Dendritic cell treated with granulocyte-macrophage colony-stimulating factor and Interleukin-4, amounts not matched to agents 40 ng/mL and 50 ng/mL, for 4 days (primary cell): ENCODE data around the gene SMAGP.
"Not testable (repeated sequence)": the region's sequence is repeated elsewhere in the genome, so short reads cannot be mapped to it uniquely, and the experiment has no call there.

Experiments
- H3K27ac Mint-ChIP-seq: one replicate; pipeline ENCODE4 v1.8.0; 2022; ENCODE audit warnings: mild to moderate bottlenecking, mixed read lengths
- H3K27me3 Mint-ChIP-seq: one replicate; pipeline ENCODE4 v1.8.0; 2022; ENCODE audit warnings: mild to moderate bottlenecking, mixed read lengths
- H3K36me3 Mint-ChIP-seq: one replicate; pipeline ENCODE4 v1.8.0; 2022; ENCODE audit warnings: low read depth, mixed read lengths
- H3K4me1 Mint-ChIP-seq: one replicate; pipeline ENCODE4 v1.8.0; 2022; ENCODE audit warnings: low read depth, mixed read lengths
- H3K4me3 Mint-ChIP-seq: one replicate; pipeline ENCODE4 v1.8.0; 2022; ENCODE audit warnings: mild to moderate bottlenecking, moderate library complexity, mixed read lengths
- H3K9me3 Mint-ChIP-seq: one replicate; pipeline ENCODE4 v1.8.0; 2022; ENCODE audit warnings: mixed read lengths
- intact Hi-C: fragments of 100-400 bp; cut with micrococcal nuclease; formaldehyde crosslinking; loops from one replicate; pipeline ENCODE4 v1.15.0; 2022

Gene SMAGP

DNA sequence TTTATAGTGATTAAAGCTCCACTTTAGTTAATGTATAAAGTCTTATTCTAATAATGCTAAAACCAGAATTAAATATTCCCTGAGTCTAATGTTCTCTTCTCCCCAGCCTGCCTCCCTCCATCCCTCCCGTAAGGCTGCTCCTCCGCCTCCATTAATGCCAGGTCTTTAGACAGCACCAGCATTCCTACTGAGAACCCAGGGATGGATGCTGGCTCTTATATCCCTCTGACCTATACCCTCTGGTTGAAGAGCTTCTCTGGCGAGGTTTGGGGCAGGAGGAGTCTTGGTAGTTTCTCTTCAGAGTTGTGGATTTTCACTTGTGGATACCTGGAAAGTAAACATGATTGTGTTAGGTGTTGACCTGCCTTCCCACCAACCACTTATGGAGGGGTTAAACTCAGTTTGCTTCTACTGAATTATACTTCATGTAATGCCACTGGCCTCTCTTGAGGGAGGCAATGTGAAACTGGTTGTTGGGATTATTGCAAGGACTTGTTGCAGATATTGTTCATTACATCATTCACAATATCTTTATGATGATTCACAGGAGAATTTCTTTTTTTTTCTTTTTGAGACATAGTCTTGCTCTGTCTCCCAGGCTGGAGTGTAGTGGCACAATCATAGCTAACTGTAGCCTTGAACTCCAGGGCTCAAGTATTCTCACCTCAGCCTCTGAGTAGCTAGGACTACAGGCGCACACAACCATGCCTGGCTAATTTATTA is 11.1 kb upstream of the SMAGP start:
- Mint-ChIP-seq H3K4me1 (no peaks in the 10 kb centered on the region), H3K9me3 (no peaks in the 10 kb centered on the region), H3K4me3 (no peak overlapping the region), H3K36me3 (peaks cover 59% of the 10 kb centered on the region), H3K27me3 (no peaks in the 10 kb centered on the region), H3K27ac (no peak overlapping the region)
- intact Hi-C loops: no loop called here

DNA sequence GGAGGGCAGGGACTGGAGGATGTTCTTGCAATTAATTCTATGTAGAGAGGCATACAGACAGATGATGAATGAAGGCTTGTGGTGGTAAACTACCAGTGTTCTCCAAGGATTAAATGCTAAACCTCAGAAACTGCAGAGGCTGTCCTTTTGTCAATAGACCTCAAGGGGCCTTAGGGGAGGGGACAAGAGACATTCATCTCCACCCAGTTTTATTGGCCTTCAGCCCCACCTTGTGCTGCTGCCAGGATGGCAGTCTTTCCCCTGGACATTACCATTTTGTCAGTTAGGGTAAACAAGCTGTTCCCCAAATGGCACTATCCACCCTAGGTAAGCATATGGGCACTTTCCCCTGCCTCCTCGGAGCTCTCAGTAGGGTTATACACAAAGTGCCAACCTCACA is 4.9 kb upstream of the SMAGP start:
- intact Hi-C loops: no loop called here
- H3K4me1 Mint-ChIP-seq: peaks cover 11% of the 10 kb centered on the region
- H3K36me3 Mint-ChIP-seq: peaks cover 6% of the 10 kb centered on the region
- H3K27me3 Mint-ChIP-seq: peaks cover 24% of the 10 kb centered on the region
- H3K4me3 Mint-ChIP-seq: no peak overlapping the region
- H3K27ac Mint-ChIP-seq: no peak overlapping the region
- H3K9me3 Mint-ChIP-seq: no peaks in the 10 kb centered on the region

- H3K36me3 Mint-ChIP-seq, H3K9me3 Mint-ChIP-seq, H3K4me3 Mint-ChIP-seq, intact Hi-C loops, H3K27ac Mint-ChIP-seq: not testable (repeated sequence)
- Mint-ChIP-seq H3K4me1 (peaks cover 20% of the 10 kb centered on the region), H3K27me3 (peaks cover 39% of the 10 kb centered on the region)
Observed at GRCh38 chr12:51272810-51273209, 2.6 kb upstream of the SMAGP start.

DNA sequence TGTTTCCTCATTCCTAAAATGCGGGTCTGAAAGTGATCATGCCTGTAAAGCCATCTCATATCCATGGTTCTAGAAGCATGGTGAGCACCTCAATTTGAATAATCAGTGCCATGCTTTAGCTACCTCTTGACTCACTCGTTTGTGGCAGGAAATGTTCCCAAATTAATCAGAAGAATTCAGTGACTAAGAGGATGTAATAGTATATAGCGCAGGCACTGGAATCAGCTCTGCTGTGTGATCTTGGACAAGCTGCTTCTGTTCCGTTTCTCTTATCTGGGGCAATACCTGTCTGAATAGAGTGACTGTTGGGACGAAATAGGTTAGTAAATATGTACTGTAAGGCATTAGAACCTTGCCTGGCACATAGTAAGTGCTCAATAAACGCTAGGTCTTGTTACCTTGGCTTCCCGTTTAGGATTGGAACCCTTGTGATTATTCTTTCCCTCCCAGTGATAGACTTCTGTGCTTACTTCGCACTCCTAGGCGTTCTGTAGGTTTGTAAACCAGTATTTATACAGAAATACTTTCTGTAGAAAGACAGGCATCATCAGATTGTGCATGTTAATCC is 820 bp upstream of the SMAGP start:
- no peaks in the 10 kb centered on the region for H3K36me3 Mint-ChIP-seq
- intact Hi-C loops: no loop called here
- H3K4me3 Mint-ChIP-seq: peak overlapping the region; percentile 81
- peaks cover 45% of the 10 kb centered on the region for H3K27me3 Mint-ChIP-seq
- no peaks in the 10 kb centered on the region for H3K9me3 Mint-ChIP-seq
- H3K27ac Mint-ChIP-seq: peak overlapping the region; percentile 74
- H3K4me1 Mint-ChIP-seq: peaks cover 20% of the 10 kb centered on the region

GRCh38 chr12:51269174-51270066 is 795 bp downstream of the SMAGP start:
- no peaks in the 10 kb centered on the region for H3K36me3 Mint-ChIP-seq
- H3K4me3 Mint-ChIP-seq: peak overlapping the region; percentile 60
- H3K9me3 Mint-ChIP-seq: no peaks in the 10 kb centered on the region
- H3K27ac Mint-ChIP-seq: peak overlapping the region; percentile 43
- intact Hi-C loops: loop anchor here (2.0 kb wide), 1 partner anchor 23 kb away; no protein-coding TSS in a partner anchor
- H3K4me1 Mint-ChIP-seq: peaks cover 20% of the 10 kb centered on the region
- H3K27me3 Mint-ChIP-seq: peaks cover 45% of the 10 kb centered on the region

DNA sequence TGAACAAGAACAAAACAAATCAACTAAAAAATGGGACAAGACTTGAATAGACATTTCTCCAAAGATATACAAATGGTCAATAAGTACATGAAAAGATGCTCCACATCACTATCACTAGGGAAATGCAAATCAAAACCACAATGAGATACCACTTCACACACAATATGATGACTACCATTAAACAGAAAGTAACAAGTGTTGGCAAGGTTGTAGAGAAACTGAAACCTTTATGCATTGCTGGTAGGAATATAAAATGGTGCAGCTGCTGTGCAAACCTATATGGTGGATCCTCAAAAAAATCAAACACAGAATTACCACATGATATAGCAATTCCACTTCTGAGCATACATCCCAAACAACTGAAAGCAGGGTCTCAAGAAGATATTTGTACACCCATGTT is 5.2 kb downstream of the SMAGP start:
- Mint-ChIP-seq H3K9me3 (no peaks in the 10 kb centered on the region), H3K4me3 (no peak overlapping the region), H3K36me3 (no peaks in the 10 kb centered on the region), H3K4me1 (peaks cover 16% of the 10 kb centered on the region), H3K27ac (no peak overlapping the region), H3K27me3 (peaks cover 23% of the 10 kb centered on the region)
- intact Hi-C loops: no loop called here

GRCh38 chr12:51264297-51264696 is 5.9 kb downstream of the SMAGP start:
- Mint-ChIP-seq H3K27me3 (peaks cover 20% of the 10 kb centered on the region), H3K9me3 (no peaks in the 10 kb centered on the region), H3K4me3 (no peak overlapping the region), H3K4me1 (peaks cover 13% of the 10 kb centered on the region), H3K27ac (no peak overlapping the region), H3K36me3 (no peaks in the 10 kb centered on the region)
- intact Hi-C loops: no loop called here

DNA sequence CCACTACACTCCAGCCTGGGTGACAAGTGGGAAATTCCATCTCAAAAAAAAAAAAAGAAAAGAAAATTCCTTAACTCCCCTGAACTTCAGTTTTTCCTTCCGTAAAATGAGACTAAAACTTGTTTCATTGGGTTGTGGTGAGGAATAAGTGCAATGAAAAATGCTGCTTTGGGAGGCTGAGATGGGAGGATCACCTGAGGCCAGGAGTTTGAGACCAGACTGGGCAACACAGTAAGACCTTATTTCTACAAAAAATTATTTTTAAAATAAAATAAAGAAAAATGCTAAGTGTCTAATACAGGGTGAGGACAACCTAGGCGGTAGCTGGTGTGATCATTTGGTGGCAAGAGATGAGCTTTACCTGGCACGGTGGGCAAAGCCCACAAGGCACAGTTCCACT is 6.9 kb downstream of the SMAGP start:
- H3K36me3 Mint-ChIP-seq: no peaks in the 10 kb centered on the region
- no peak overlapping the region for H3K27ac Mint-ChIP-seq
- H3K27me3 Mint-ChIP-seq: peaks cover 11% of the 10 kb centered on the region
- H3K4me3 Mint-ChIP-seq: no peak overlapping the region
- no peaks in the 10 kb centered on the region for H3K9me3 Mint-ChIP-seq
- H3K4me1 Mint-ChIP-seq: peaks cover 7% of the 10 kb centered on the region
- intact Hi-C loops: loop anchor here (2.0 kb wide), 1 partner anchor 77 kb away; no protein-coding TSS in a partner anchor

DNA sequence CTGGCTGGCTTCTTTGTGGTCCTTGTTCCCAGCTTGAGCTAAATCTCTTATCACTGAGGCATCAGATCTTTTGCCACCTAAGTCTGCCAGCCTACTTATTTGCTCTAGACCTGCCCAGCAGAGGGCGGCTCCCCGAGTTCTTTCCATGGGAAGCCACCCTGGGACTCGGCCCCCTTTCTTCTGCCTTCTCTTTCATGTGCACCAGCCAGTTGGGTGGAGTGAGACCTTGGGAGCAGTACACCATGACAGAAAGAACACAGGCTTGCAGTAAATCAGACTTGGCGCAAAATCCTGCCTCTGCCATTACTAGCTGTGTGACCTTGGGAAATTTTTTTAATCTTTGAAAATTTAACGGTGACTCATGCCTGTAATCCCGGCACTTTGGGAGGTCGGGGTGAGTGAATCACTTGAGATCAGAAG is 7.4 kb downstream of the SMAGP start:
- Mint-ChIP-seq H3K9me3 (no peaks in the 10 kb centered on the region), H3K36me3 (no peaks in the 10 kb centered on the region), H3K27ac (no peak overlapping the region), H3K4me1 (peaks cover 7% of the 10 kb centered on the region), H3K27me3 (peaks cover 9% of the 10 kb centered on the region), H3K4me3 (no peak overlapping the region)
- intact Hi-C loops: loop anchor here (2.0 kb wide), 1 partner anchor 78 kb away; no protein-coding TSS in a partner anchor

DNA sequence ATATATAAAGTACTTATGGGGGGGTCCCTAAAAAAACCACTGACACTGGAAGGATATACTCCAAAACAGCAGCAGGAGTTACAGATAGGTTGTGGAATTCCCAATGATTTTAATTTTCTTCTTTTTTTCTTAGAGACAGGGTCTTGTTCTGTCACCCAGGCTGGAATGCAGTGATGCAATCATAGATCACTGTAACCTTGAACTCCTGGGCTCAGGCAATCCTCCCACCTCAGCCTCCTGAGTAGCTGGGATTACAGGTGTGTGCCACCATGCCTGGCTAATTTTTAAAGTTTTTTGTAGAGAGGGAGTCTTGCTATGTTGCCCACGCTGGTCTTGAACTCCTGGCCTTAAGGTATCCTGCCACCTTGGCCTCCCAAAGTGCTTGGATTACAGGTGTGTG is 10.6 kb downstream of the SMAGP start:
- intact Hi-C loops, H3K4me1 Mint-ChIP-seq, H3K4me3 Mint-ChIP-seq, H3K36me3 Mint-ChIP-seq, H3K27ac Mint-ChIP-seq, H3K9me3 Mint-ChIP-seq, H3K27me3 Mint-ChIP-seq: not testable (repeated sequence)

DNA sequence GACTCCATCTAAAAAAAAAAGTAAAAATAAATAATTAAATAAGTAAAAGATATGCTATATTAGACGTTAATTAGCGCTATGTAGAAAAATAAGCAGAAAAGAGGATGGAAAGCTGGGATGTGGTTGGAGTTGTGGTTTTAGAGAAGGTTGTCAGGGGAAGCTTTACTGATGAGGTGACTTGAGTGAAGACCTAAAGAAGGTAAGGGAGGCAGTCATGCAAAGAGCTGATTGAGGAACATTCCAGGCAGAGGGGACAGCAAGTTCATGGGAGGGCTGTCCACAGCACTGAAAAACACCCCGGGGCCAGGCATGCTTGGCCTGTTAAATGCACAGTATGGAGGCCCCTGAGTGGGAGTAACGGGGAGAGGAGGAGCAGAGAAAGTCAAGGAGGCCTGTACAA is 15.7 kb downstream of the SMAGP start:
- Mint-ChIP-seq H3K4me3 (no peak overlapping the region), H3K4me1 (peaks cover 17% of the 10 kb centered on the region), H3K27me3 (peaks cover 9% of the 10 kb centered on the region), H3K9me3 (no peaks in the 10 kb centered on the region), H3K27ac (peak overlapping the region; percentile 17), H3K36me3 (no peaks in the 10 kb centered on the region)
- intact Hi-C loops: no loop called here

DNA sequence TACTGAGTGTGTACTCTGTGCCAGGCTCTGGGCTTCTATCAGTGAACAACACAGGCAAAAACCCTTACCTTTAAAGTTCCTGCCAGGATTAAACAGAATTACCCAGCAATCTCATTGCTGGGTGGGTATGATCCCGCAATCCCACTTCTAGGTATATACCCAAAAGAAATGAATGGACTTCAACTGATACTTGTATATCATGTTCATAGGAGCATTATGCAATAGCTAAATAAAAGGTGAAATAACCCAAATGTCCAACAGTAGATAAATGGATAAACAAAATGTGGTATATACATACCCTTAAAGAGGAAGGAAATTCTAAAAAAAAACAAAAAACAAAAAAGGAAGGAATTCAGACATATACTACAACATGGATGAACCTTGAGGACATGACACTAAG is 16.9 kb downstream of the SMAGP start:
- intact Hi-C loops: no loop called here
- Mint-ChIP-seq H3K27ac (no peak overlapping the region), H3K4me3 (no peak overlapping the region), H3K4me1 (peaks cover 20% of the 10 kb centered on the region), H3K27me3 (peaks cover 18% of the 10 kb centered on the region), H3K36me3 (peaks cover 4% of the 10 kb centered on the region), H3K9me3 (no peaks in the 10 kb centered on the region)

DNA sequence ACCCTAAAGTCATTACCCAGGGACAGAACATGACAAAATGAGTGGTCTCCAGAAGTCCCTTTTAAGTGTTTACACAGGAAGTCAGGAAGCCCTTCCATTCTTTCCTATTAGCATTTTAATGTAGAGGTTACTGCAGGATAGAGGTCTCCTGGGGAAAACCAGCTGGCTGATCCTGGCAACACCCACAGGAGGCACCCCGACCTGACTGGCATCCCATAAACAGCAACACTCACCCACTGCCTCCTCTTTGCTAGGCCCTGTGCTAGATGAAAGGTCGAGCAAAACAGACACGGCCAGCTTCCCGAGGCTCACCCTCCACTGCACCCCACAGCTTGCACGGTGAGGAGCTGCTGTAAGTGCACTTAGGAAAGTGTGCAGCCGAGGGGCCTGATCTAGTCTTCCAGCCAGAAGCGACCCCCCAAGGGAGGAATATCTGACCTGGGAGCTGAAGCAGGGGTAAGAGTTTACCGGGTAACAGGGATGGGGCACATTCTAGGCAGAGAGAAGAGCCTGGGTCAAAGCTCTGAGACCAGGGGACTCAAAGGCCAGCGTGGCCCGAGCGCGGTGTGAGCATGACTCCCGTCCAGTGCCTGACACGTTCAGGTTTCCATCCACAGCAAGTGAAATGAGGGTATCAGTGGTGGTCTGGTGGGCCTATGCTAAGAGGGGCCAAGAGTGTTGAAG is 22.6 kb downstream of the SMAGP start:
- peaks cover 25% of the 10 kb centered on the region for H3K27me3 Mint-ChIP-seq
- H3K27ac Mint-ChIP-seq: no peak overlapping the region
- no peak overlapping the region for H3K4me3 Mint-ChIP-seq
- no peaks in the 10 kb centered on the region for H3K9me3 Mint-ChIP-seq
- intact Hi-C loops: loop anchor here (10.0 kb wide), 1 partner anchor 163 kb away; the partner anchor contains the start of gene CSRNP2
- H3K36me3 Mint-ChIP-seq: peaks cover 39% of the 10 kb centered on the region
- H3K4me1 Mint-ChIP-seq: peaks cover 56% of the 10 kb centered on the region
